ENCODE measurements around the gene CEACAM20. TPM values are rescaled to one million over a fixed set of nuclear protein-coding genes. Genes with fewer than 3 reads are reported as not detected.

CEACAM20 gene
- total RNA-seq, 1 experiment from 2014 or later, result 0.28 TPM

- Mint-ChIP-seq H3K9me3 (ENCODE audit: low read depth, unreplicated experiment) (no peaks in the 10 kb centered on the region), H3K27ac (ENCODE audit: unreplicated experiment) (no peak overlapping the region), H3K36me3 (ENCODE audit: insufficient read depth, unreplicated experiment) (no peaks in the 10 kb centered on the region), H3K4me1 (ENCODE audit: low read depth, unreplicated experiment) (peaks cover 53% of the 10 kb centered on the region), H3K27me3 (ENCODE audit: unreplicated experiment) (no peaks in the 10 kb centered on the region), H3K4me3 (ENCODE audit: low read depth, unreplicated experiment) (no peak overlapping the region)
- DNase-seq, result no peak
- BruUV-seq (replicated peaks), result no TSS peak
- intact Hi-C loops (cut with micrococcal nuclease; ENCODE audit: unreplicated experiment), result no loop called here
- CTCF ChIA-PET, result interaction anchor here (0.6 to 2.0 kb wide), 2 partner anchors 47 to 82 kb away, joined by 6 to 9 read pairs; no protein-coding TSS in a partner anchor
- no peak for TF ChIP-seq CTCF (IDR thresholded peaks at IDR 0.05; ENCODE audit: unreplicated experiment)
These were observed 44.9 kb upstream of the CEACAM20 start for GRCh38 chr19:44574186-44574950.

- H3K27me3 Mint-ChIP-seq (ENCODE audit: unreplicated experiment), result no peaks in the 10 kb centered on the region
- no peaks in the 10 kb centered on the region for H3K36me3 Mint-ChIP-seq (ENCODE audit: insufficient read depth, unreplicated experiment)
- H3K9me3 Mint-ChIP-seq (ENCODE audit: low read depth, unreplicated experiment), result no peaks in the 10 kb centered on the region
- H3K4me3 Mint-ChIP-seq (ENCODE audit: low read depth, unreplicated experiment), result no peak overlapping the region
- intact Hi-C loops (cut with micrococcal nuclease; ENCODE audit: unreplicated experiment), result no loop called here
- BruUV-seq (replicated peaks), result no TSS peak
- no peak for TF ChIP-seq CTCF (IDR thresholded peaks at IDR 0.05; ENCODE audit: unreplicated experiment)
- H3K4me1 Mint-ChIP-seq (ENCODE audit: low read depth, unreplicated experiment), result peaks cover 53% of the 10 kb centered on the region
- no peak overlapping the region for H3K27ac Mint-ChIP-seq (ENCODE audit: unreplicated experiment)
- CTCF ChIA-PET, result interaction anchor here (0.6 to 2.0 kb wide), 3 partner anchors 46 to 83 kb away, joined by 3 to 9 read pairs (median 6); no protein-coding TSS in a partner anchor
- DNase-seq, result no peak
These were observed 44.2 kb upstream of the CEACAM20 start for GRCh38 chr19:44573627-44574026.

- no TSS peak for BruUV-seq (replicated peaks)
- Mint-ChIP-seq H3K4me3 (ENCODE audit: low read depth, unreplicated experiment) (no peak overlapping the region), H3K9me3 (ENCODE audit: low read depth, unreplicated experiment) (no peaks in the 10 kb centered on the region), H3K27ac (ENCODE audit: unreplicated experiment) (no peak overlapping the region), H3K27me3 (ENCODE audit: unreplicated experiment) (no peaks in the 10 kb centered on the region), H3K36me3 (ENCODE audit: insufficient read depth, unreplicated experiment) (no peaks in the 10 kb centered on the region), H3K4me1 (ENCODE audit: low read depth, unreplicated experiment) (peaks cover 49% of the 10 kb centered on the region)
- intact Hi-C loops (cut with micrococcal nuclease; ENCODE audit: unreplicated experiment), result no loop called here
- no peak for TF ChIP-seq CTCF (IDR thresholded peaks at IDR 0.05; ENCODE audit: unreplicated experiment)
- CTCF ChIA-PET, result interaction anchor here (2.0 kb wide), 1 partner anchor 83 kb away, joined by 9 read pairs; no protein-coding TSS in a partner anchor
- DNase-seq, result no peak
These were observed 43.7 kb upstream of the CEACAM20 start for GRCh38 chr19:44573183-44573582.

GRCh38 chr19:44572581-44572900 lies 43.1 kb upstream of the CEACAM20 start:
- no peaks in the 10 kb centered on the region for H3K36me3 Mint-ChIP-seq (ENCODE audit: insufficient read depth, unreplicated experiment)
- H3K4me3 Mint-ChIP-seq (ENCODE audit: low read depth, unreplicated experiment), result no peak overlapping the region
- CTCF ChIA-PET, result no interaction called here
- H3K27me3 Mint-ChIP-seq (ENCODE audit: unreplicated experiment), result no peaks in the 10 kb centered on the region
- intact Hi-C loops (cut with micrococcal nuclease; ENCODE audit: unreplicated experiment), result no loop called here
- no TSS peak for BruUV-seq (replicated peaks)
- no peaks in the 10 kb centered on the region for H3K9me3 Mint-ChIP-seq (ENCODE audit: low read depth, unreplicated experiment)
- H3K27ac Mint-ChIP-seq (ENCODE audit: unreplicated experiment), result no peak overlapping the region
- no peak for DNase-seq
- no peak for TF ChIP-seq CTCF (IDR thresholded peaks at IDR 0.05; ENCODE audit: unreplicated experiment)
- H3K4me1 Mint-ChIP-seq (ENCODE audit: low read depth, unreplicated experiment), result peaks cover 42% of the 10 kb centered on the region

Measured in Calu3 (cell line).